GM12873 (cell line): ENCODE results near the gene USP13.

ENCODE experiments used
- TF ChIP-seq, protein P1 (sequence below): IDR thresholded peaks from 2 replicates; pipeline ENCODE4 v1.5.1; 2012; ENCODE audit warnings: low read depth, mild to moderate bottlenecking, moderate library complexity, low read length, control low read depth; ENCODE audit not compliant: insufficient read depth; ENCODE audit errors: missing control alignments

USP13 gene

DNA sequence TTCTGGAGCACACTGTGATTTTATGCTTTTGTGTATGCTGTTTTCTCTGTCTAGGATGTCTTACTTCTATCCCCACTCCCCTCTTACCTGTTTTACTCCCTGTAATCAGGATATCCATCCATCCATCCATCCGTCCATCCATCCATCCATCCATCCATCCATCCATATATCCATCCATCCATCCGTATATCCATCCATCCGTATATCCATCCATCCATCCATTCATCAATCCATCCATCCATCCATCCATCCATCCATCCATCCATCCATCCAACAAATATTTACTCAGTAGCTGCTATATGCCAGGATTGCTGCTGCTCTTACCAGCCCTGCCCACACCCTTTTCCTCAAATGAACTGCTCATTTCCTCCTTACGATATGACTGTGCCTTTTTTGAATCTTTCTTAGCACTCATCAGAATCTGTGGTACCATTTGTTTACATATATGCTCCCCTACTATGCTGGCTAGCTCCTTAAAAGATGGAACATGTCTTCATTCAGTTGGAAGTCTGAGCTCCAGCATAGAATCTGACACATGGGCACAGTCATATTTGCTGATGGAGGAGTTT lies 35.2 kb downstream of the USP13 start:
- TF ChIP-seq, protein P1, sequence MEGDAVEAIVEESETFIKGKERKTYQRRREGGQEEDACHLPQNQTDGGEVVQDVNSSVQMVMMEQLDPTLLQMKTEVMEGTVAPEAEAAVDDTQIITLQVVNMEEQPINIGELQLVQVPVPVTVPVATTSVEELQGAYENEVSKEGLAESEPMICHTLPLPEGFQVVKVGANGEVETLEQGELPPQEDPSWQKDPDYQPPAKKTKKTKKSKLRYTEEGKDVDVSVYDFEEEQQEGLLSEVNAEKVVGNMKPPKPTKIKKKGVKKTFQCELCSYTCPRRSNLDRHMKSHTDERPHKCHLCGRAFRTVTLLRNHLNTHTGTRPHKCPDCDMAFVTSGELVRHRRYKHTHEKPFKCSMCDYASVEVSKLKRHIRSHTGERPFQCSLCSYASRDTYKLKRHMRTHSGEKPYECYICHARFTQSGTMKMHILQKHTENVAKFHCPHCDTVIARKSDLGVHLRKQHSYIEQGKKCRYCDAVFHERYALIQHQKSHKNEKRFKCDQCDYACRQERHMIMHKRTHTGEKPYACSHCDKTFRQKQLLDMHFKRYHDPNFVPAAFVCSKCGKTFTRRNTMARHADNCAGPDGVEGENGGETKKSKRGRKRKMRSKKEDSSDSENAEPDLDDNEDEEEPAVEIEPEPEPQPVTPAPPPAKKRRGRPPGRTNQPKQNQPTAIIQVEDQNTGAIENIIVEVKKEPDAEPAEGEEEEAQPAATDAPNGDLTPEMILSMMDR = no peak

DNA sequence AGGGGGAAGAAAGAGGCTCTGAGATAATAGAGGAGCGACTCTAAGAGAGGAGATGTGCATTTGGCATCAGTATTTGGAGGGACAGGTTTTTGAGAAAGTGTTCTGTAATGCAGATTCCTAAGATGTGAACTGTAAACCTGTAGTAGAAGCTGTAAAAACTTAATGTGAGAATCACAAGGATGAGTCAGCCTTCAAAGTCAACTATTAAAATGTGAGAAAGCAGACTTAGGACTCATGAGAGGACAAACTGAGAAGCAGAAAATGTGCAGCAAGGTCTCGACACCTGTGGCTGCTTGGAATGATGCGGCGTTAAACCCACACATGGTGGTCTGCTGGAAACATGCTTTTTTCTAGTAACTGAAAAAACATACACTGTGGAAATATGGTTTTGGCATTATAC lies 36.0 kb downstream of the USP13 start:
- TF ChIP-seq, protein P1 = no peak

- TF ChIP-seq, protein P1 = no peak
Observed at GRCh38 chr3:179694731-179695130, 41.9 kb downstream of the USP13 start.

- TF ChIP-seq, protein P1 = no peak
Observed at GRCh38 chr3:179695672-179696313, 43.0 kb downstream of the USP13 start.

- TF ChIP-seq, protein P1 = no peak
Observed at GRCh38 chr3:179697736-179698332, 45.0 kb downstream of the USP13 start.

GRCh38 chr3:179700716-179701115 lies 47.9 kb downstream of the USP13 start:
- TF ChIP-seq, protein P1 = no peak

DNA sequence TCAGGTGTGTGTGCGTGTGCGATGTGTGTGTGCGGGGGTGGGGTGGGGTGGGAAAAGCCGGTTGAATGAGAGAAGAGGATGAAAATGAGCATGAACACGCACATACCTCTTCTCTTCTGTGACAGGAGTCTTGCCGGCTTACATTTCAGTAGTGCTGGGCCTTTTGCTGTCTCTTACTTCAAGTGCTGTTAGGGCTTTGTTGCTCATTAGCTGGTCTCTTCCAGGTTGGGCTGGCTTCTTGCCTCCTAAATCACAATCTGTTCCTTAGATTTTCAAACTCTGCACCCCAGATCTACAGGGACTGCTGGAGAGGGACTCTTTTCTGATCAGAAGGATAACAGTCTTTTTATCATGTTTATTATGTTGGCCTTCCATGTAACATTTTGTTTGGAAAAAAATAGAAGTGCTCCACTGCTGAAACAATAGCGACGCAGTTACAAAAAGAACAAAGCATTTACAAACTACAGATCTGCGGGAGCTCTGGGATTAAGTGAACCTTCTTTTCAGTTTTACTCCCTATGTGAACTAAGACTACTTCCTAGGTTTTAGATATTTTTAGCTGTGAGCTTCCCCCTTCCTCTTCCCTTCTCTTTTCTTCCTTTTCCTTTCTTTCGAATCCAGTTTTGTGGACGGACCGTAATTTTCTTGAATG lies 48.5 kb downstream of the USP13 start:
- TF ChIP-seq, protein P1 = no peak
